Putamen (tissue), 1 donor: Measurements from ENCODE around the gene TMX3.
A peak's percentile ranks its signal among the peaks of the same experiment; 100 is the strongest.

Source experiments
- DNase-seq: peaks from one replicate; pipeline ENCODE4 v3.0.0-alpha.2; 2016; ENCODE audit warnings: low spot score

Gene TMX3

GRCh38 chr18:68713131-68713530, 1.8 kb downstream of the TMX3 start:
- no peak for DNase-seq

- no peak for DNase-seq
These were observed 7.3 kb downstream of the TMX3 start for GRCh38 chr18:68707646-68708045.

- DNase-seq = no peak
These were observed 9.8 kb downstream of the TMX3 start for GRCh38 chr18:68705119-68705518.

- no peak for DNase-seq
These were observed 11.6 kb downstream of the TMX3 start for GRCh38 chr18:68703326-68703725.

GRCh38 chr18:68701353-68701752, 13.6 kb downstream of the TMX3 start:
- DNase-seq = no peak

- no peak for DNase-seq
These were observed 15.9 kb downstream of the TMX3 start for GRCh38 chr18:68699043-68699442.

- DNase-seq = no peak
These were observed 18.0 kb downstream of the TMX3 start for GRCh38 chr18:68696937-68697336.

- no peak for DNase-seq
These were observed 20.6 kb downstream of the TMX3 start for GRCh38 chr18:68694316-68694715.

GRCh38 chr18:68693091-68693815, 21.7 kb downstream of the TMX3 start:
- DNase-seq = no peak

GRCh38 chr18:68679528-68679927, 35.4 kb downstream of the TMX3 start:
- no peak for DNase-seq

- no peak for DNase-seq
These were observed 38.0 kb downstream of the TMX3 start for GRCh38 chr18:68676913-68677312.

- DNase-seq = no peak
These were observed 47.8 kb downstream of the TMX3 start for GRCh38 chr18:68667121-68667520.

- no peak for DNase-seq
These were observed 48.5 kb downstream of the TMX3 start for GRCh38 chr18:68666381-68666780.

- DNase-seq = no peak
These were observed 49.3 kb downstream of the TMX3 start for GRCh38 chr18:68665628-68666027.

GRCh38 chr18:68662754-68663153, 52.2 kb downstream of the TMX3 start:
- DNase-seq = no peak

- peak; percentile 16 for DNase-seq
These were observed 54.3 kb downstream of the TMX3 start for GRCh38 chr18:68660354-68661183.

GRCh38 chr18:68648191-68648590, 66.7 kb downstream of the TMX3 start:
- no peak for DNase-seq

GRCh38 chr18:68642003-68642402, 72.9 kb downstream of the TMX3 start:
- no peak for DNase-seq

GRCh38 chr18:68640861-68641260, 74.0 kb downstream of the TMX3 start:
- no peak for DNase-seq

GRCh38 chr18:68638613-68639012, 76.3 kb downstream of the TMX3 start:
- no peak for DNase-seq

GRCh38 chr18:68627812-68628211, 87.1 kb downstream of the TMX3 start:
- DNase-seq = no peak
